AG09309 (cell line): Measurements from ENCODE around the gene CRYBB3.
"Not testable (repeated sequence)": the region's sequence is repeated elsewhere in the genome, so short reads cannot be mapped to it uniquely, and the experiment has no call there.

Experiments used
- DNase-seq: peaks from one replicate; pipeline ENCODE4 v3.0.0-alpha.2; 2010; ENCODE audit warnings: low read depth
- H3K4me3 ChIP-seq: 2 replicates; pipeline ENCODE4 v1.5.1; 2011; ENCODE audit warnings: mild to moderate bottlenecking, low read depth, low read length, moderate library complexity; ENCODE audit not compliant: control insufficient read depth
- CTCF ChIP-seq: IDR thresholded peaks from 2 replicates; pipeline ENCODE4 v1.5.1; 2011; ENCODE audit warnings: mild to moderate bottlenecking, low read depth, low read length, inconsistent platforms; ENCODE audit not compliant: insufficient read depth, control insufficient read depth; ENCODE audit errors: missing control alignments

Gene CRYBB3

DNA sequence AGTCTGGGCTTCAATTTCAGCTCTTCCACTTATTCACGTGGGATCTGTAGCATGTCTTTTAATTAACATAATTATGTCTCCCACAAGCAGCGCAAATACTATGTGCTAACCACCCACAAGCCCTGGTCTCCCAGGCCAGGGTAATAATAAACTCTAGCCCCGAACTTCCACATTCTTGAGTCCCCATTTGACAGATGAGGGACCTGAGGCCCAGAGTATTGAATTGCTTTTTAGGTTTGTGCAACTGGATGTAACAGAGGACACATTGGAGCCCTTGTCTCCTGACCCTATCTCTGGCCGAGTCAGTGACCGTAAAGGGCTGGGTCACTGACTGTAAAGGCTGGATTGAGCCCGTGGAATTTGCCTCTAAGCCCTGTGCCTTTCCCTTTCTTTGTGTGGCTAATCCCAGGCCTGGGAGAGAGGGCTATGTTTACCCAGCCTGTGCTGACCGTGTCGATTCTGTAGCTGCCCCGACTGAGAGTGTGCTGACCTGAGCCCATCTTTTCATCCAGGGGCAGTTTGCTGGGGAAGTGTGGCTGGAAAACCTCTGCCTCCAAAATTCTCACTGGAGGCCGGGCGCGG, 23.7 kb downstream of the CRYBB3 start:
- TF ChIP-seq CTCF: no peak
- H3K4me3 ChIP-seq: no peak overlapping the region
- no peak for DNase-seq

GRCh38 chr22:25228822-25229221, 29.2 kb downstream of the CRYBB3 start:
- no peak for TF ChIP-seq CTCF
- no peak for DNase-seq
- no peak overlapping the region for H3K4me3 ChIP-seq

DNA sequence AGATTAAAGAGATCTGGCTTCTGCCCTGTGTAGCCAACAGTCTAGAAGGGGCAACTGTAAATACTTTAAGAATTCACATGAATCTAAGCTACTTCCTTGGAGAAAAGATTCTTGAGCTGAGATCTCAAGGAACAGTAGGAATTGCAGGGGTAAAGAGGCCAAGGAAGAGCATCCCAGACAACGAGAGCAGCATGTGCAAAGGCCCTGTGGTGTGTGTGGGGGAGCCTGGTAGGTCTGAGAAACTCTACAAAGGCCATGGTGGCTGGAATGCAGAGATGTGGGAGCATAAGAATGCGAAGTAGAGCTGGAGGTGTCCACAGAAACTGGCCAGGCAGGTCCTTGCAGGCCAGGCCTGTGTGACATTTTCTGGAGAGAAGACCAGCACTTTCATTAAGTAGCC, 31.1 kb downstream of the CRYBB3 start:
- not testable (repeated sequence) for DNase-seq, H3K4me3 ChIP-seq

DNA sequence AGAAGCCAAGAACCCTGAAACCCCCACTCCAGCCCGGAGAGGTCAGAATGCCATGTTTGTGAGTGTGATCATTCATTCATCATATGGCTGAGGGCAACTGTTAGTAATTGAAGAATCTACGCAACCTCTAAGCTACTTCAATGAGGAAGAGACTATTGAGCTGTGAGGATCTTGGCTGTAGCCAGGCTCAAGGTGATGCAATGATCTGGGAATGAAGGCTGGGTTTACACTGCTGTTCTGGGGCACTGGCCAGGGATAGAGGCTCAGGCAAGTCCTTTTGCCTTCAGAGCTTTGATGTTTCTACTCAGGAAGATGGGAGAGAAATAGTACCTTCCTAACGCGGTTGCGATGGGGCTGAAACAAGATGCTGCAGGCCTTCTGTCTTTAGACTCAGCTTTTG, 32.6 kb downstream of the CRYBB3 start:
- no peak for TF ChIP-seq CTCF
- no peak for DNase-seq
- no peak overlapping the region for H3K4me3 ChIP-seq

- DNase-seq, H3K4me3 ChIP-seq: not testable (repeated sequence)
Measured at GRCh38 chr22:25233706-25234105, 34.0 kb downstream of the CRYBB3 start.

DNA sequence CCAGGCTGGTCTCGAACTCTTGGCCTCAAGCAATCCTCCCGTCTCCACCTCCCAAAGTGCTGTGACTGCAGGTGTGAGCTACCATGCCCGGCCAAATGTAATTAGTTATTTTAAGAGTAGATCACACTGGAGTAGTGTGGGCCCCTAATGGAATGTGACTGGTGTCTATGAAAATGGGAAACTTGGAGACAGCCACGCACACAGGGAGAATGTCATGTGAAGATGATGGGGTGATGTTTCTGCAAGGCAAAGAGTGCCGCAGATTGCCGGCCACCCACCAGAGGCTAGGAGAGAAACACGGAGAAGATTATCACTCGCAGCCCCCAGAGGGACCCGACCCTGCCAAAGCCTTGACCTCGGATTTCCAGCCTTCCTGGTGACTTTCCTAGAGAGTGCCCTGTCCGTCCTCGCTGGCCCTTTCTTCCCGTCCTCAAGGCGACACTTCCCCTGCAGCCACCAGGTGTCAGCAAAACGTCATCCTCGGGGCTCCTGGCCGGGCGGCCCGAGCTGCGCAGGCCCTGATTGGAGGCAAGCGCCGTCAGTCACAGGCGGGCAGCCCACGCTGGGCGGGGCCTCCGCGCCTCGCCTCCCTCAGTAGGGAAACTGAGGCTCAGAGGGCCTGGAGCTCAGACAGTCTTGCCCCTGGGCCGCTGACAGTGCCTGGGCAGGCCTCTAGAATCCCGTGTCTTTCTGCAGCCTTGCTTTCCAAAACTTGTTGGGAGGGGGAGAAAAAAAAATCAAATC, 36.1 kb downstream of the CRYBB3 start:
- TF ChIP-seq CTCF: peak; percentile 40
- no peak for DNase-seq
- no peak overlapping the region for H3K4me3 ChIP-seq

GRCh38 chr22:25236417-25236816, 36.8 kb downstream of the CRYBB3 start:
- no peak for TF ChIP-seq CTCF
- no peak overlapping the region for H3K4me3 ChIP-seq
- DNase-seq: no peak

DNA sequence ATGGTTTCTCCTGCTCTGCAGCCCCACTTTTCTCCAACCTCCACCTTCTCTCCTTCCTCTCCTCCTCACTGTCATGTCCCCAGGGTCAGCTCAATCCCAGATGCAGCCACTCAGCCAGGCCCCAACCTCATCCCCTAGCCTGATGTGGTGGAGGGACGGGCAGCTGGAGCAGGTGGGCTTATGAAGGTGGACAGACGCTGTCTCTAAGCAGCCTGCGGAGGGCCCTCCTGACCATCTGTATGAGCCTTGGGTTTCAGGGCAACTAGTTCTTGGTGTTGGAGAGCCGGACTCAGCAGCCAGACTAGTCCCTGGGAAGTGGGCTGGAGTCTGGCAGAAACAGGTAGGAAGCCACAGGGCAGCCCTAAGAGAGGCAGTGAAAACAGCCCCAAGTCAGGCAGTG, 37.8 kb downstream of the CRYBB3 start:
- no peak overlapping the region for H3K4me3 ChIP-seq
- no peak for TF ChIP-seq CTCF
- no peak for DNase-seq

DNA sequence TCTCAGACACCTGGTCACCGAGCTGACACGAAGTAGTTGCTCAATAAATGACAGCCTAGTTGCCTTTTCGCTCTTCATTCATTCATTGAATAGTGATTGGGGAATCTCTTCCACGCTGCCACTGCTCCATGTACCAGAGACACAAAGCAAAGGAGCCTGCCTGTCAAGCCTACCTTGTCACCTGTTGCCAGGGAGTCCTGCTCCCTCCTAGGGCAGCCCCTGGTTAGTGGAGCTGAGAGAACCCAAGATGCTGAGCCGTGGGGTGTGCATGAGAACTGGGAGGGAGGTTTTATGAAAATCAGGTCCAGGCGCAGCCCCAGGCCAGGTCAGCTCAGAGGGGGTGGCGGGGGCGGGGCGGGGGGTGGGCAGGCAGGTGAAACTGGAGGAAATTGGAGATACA, 38.4 kb downstream of the CRYBB3 start:
- H3K4me3 ChIP-seq: not testable (repeated sequence)

GRCh38 chr22:25255169-25255568, 55.5 kb downstream of the CRYBB3 start:
- H3K4me3 ChIP-seq, DNase-seq: not testable (repeated sequence)

More for the DNA sequence above, 38.4 kb downstream of the CRYBB3 start:
- not testable (repeated sequence) for DNase-seq
